H1 (cell line): ENCODE results near the gene PAXIP1. TPM values are rescaled to one million over a fixed set of nuclear protein-coding genes. Genes with fewer than 3 reads are reported as not detected.

Experiments used
- NRF1 ChIP-seq: IDR thresholded peaks from 2 replicates; pipeline ENCODE4 v1.6.1; 2011; ENCODE audit warnings: mild to moderate bottlenecking, low read depth, low read length, improper control_type of control experiment
- TEAD4 ChIP-seq: IDR thresholded peaks from 2 replicates; pipeline ENCODE4 v1.6.1; 2012; ENCODE audit warnings: low read depth, low read length, inconsistent platforms, mixed read lengths
- polyA plus RNA-seq, 7 experiments: library from polyadenylated mRNA; depleted of rRNA in 3 of 7; stranded (reverse) in 5 of 7; unstranded in 2 of 7; fragments of >200 nt in 5 of 7; fragments of 200-250 nt in 2 of 7; gene quantifications; 1 replicate in 5 of 7; 2 replicates in 1 of 7; 4 replicates in 1 of 7; pipeline versions ENCODE4 v1.2.1 to v1.2.3, GENCODE V29; 2011 to 2013; ENCODE audit warnings: missing spikeins in 2 of 7, mixed read lengths in 2 of 7
- total RNA-seq: library from RNA; stranded (reverse); fragmentation: NEBNext Ultra II Directional; extraction: Animal tissue kit (Norgen Biotek cat#: 25700); gene quantifications from 2 replicates; pipeline ENCODE4 v1.2.1, GENCODE V29; 2021

The PAXIP1 gene
- total and polyA plus RNA-seq, 2 of the 8 experiments (the other 6 are each of a cell fraction or from before 2014, with no cell fraction given) = 32.4 to 32.8 TPM

DNA sequence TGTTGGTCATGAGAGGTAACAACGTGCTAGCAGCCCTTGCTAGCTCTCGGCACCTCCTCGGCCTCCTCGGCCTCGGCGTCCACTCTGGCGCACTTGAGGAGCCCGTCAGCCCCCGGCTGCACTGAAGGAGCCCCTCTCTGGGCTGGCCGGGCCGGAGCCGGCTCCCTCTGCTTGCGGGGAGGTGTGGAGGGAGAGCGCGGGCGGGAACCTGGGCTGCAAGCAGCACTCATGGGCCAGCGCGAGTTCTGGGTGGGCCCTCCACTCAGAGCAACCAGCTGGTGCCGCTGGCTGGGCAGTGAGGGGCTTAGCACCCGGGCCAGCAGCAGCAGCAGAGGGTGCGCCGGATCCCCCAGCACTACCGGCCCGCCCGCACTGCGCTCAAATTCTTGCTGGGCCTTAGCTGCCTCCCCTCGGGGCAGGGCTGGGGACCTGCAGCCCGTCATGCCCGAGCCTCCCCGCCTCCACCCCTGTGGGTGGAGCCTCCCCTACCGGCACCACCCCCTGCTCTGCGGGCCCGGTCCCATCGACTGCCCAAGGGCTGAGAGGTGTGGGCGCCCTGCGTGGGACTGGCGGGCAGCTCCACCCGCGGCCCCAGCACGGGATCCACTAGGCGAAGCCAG, 96.1 kb downstream of the PAXIP1 start (continued):
- no peak for TF ChIP-seq TEAD4
- no peak for TF ChIP-seq NRF1
